Peyer's patch (tissue), 4 donors: ENCODE measurements around the gene CRMP1.

Source experiments
- POLR2A ChIP-seq, 2 donors: fragments of 450-650 bp; IDR thresholded peaks; one replicate each; pipeline ENCODE4 v1.5.1; 2017; ENCODE audit warnings: antibody characterized with exemption in 2 of 2, mild to moderate bottlenecking in 2 of 2, moderate library complexity in 2 of 2
- TF ChIP-seq, protein P1 (sequence below), 6 experiments: fragments of 450-650 bp in 4 of 6; fragments of 200-600 bp in 2 of 6; sonication (generic) in 1 of 6; IDR thresholded peaks; one replicate each; pipeline ENCODE4 v1.5.1; 2017 to 2019; ENCODE audit warnings: antibody characterized with exemption in 6 of 6, mild to moderate bottlenecking in 3 of 6, moderate library complexity in 1 of 6

DNA sequence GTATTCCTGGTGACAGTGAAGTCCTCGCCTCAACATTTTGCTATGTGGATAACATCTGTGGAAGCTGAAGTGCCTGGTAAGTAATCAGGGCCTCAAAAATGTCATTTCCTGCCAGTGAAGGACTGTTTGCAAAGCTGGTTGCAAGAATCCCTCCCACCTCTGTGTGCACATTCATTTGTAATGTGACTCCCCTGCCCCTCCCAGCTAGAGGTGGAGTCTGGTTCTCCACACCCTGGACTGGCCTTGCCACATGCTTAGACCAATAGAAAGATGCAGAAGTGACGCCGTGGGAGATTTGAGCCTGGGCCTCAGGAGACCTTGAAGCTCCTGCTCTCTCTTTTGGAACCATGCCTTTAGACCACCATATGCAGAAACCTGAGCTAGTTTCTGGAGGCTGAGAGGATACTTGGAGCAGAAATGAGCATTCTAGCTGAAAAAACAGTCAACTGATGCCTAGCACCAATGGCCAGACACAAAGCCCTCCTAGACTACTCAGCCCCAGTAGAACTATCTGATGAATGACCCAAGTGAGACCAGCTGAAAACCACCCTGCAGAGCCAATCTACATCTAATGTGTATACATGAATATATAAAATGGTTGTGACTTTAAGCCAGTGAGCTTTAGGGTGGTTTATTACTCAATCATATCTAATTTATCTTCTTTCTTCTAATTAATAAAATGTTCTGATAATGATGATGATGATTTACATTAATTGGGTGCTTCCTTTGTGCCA, 47.8 kb upstream of the CRMP1 start:
- no peak for TF ChIP-seq POLR2A (IDR thresholded peaks at IDR 0.05)
- TF ChIP-seq, protein P1, sequence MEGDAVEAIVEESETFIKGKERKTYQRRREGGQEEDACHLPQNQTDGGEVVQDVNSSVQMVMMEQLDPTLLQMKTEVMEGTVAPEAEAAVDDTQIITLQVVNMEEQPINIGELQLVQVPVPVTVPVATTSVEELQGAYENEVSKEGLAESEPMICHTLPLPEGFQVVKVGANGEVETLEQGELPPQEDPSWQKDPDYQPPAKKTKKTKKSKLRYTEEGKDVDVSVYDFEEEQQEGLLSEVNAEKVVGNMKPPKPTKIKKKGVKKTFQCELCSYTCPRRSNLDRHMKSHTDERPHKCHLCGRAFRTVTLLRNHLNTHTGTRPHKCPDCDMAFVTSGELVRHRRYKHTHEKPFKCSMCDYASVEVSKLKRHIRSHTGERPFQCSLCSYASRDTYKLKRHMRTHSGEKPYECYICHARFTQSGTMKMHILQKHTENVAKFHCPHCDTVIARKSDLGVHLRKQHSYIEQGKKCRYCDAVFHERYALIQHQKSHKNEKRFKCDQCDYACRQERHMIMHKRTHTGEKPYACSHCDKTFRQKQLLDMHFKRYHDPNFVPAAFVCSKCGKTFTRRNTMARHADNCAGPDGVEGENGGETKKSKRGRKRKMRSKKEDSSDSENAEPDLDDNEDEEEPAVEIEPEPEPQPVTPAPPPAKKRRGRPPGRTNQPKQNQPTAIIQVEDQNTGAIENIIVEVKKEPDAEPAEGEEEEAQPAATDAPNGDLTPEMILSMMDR (IDR thresholded peaks at IDR 0.05), result no peak
